ENCODE data around the gene MBTD1. TPM values are rescaled to one million over a fixed set of nuclear protein-coding genes. Genes with fewer than 3 reads are reported as not detected.

MBTD1 gene
- total and polyA plus RNA-seq, 9 of the 15 experiments (the other 6 are each of a cell fraction or from before 2014, with no cell fraction given) = 2.1 to 26.3 (median 13.3) TPM

DNA sequence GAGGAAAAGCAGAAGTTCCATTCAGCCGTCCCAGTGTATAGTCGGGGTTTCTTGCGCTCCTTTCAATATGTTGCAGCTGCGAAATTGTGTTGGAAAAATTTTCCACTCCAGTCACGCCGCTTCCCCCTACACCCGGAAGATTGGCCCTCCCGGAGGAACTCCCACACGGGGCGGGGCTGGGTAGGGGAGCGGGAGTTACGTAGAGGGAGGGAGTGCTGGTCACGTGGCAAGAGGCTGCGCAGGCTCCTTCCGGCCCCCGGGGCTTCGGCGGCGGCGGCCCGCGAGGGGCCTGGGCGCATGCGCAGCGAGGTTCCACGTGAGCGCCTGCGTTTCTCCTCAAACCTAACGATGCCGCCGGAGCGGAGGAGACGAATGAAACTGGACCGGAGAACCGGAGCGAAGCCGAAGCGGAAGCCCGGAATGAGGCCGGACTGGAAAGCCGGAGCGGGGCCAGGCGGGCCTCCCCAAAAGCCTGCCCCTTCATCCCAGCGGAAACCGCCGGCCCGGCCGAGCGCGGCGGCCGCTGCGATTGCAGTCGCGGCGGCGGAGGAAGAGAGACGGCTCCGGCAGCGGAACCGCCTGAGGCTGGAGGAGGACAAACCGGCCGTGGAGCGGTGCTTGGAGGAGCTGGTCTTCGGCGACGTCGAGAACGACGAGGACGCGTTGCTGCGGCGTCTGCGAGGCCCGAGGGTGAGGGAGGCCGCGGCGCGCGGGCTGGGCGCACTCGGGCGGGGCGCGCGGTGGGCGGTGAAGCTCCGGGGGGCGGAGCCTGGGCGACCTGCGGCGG lies 581 bp upstream of the MBTD1 start, which contains the start of gene UTP18 (continued):
- no peak for TF ChIP-seq RUNX1 (IDR thresholded peaks at IDR 0.05; ENCODE audit: low read depth)
- peak; percentile 10; the same call in 1 of the 2 replicates for TF ChIP-seq TAF7 (tag; IDR thresholded peaks at IDR 0.05)
- TF ChIP-seq RB1 (IDR thresholded peaks at IDR 0.05; ENCODE audit: low read depth) = peak; percentile 75
- TF ChIP-seq CBFA2T3 (IDR thresholded peaks at IDR 0.05) = no peak
- TF ChIP-seq ESRRA (IDR thresholded peaks at IDR 0.05; ENCODE audit: borderline replicate concordance, low read depth) = peak; percentile 18; the same call in 1 of the 2 replicates
- TF ChIP-seq, protein P1, sequence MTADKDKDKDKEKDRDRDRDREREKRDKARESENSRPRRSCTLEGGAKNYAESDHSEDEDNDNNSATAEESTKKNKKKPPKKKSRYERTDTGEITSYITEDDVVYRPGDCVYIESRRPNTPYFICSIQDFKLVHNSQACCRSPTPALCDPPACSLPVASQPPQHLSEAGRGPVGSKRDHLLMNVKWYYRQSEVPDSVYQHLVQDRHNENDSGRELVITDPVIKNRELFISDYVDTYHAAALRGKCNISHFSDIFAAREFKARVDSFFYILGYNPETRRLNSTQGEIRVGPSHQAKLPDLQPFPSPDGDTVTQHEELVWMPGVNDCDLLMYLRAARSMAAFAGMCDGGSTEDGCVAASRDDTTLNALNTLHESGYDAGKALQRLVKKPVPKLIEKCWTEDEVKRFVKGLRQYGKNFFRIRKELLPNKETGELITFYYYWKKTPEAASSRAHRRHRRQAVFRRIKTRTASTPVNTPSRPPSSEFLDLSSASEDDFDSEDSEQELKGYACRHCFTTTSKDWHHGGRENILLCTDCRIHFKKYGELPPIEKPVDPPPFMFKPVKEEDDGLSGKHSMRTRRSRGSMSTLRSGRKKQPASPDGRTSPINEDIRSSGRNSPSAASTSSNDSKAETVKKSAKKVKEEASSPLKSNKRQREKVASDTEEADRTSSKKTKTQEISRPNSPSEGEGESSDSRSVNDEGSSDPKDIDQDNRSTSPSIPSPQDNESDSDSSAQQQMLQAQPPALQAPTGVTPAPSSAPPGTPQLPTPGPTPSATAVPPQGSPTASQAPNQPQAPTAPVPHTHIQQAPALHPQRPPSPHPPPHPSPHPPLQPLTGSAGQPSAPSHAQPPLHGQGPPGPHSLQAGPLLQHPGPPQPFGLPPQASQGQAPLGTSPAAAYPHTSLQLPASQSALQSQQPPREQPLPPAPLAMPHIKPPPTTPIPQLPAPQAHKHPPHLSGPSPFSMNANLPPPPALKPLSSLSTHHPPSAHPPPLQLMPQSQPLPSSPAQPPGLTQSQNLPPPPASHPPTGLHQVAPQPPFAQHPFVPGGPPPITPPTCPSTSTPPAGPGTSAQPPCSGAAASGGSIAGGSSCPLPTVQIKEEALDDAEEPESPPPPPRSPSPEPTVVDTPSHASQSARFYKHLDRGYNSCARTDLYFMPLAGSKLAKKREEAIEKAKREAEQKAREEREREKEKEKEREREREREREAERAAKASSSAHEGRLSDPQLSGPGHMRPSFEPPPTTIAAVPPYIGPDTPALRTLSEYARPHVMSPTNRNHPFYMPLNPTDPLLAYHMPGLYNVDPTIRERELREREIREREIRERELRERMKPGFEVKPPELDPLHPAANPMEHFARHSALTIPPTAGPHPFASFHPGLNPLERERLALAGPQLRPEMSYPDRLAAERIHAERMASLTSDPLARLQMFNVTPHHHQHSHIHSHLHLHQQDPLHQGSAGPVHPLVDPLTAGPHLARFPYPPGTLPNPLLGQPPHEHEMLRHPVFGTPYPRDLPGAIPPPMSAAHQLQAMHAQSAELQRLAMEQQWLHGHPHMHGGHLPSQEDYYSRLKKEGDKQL (CRISPR knock-in tag; IDR thresholded peaks at IDR 0.05; ENCODE audit: borderline replicate concordance) = 0 out of 2 replicates have a peak, but pooled peaks have one; percentile 34
- TF ChIP-seq MGA (IDR thresholded peaks at IDR 0.05) = peak; percentile 96
- TF ChIP-seq ZNF280B (CRISPR knock-in tag; IDR thresholded peaks at IDR 0.05) = no peak
